Measurements from ENCODE around the gene FCRL2. TPM values are rescaled to one million over a fixed set of nuclear protein-coding genes. Genes with fewer than 3 reads are reported as not detected.

Gene FCRL2
- total RNA-seq, 4 donors from 2014 or later = 0.27 TPM; not detected in 3

- 50 to 60% methylated on average over 1 to 3 of the region's 4 CpGs for WGBS, 2 donors (ENCODE audit: low coverage in 1 of 2)
- Histone ChIP-seq H3K9me3 (no peaks in the 10 kb centered on the region), H3K27ac (no peak overlapping the region), H3K4me3 (no peak overlapping the region), H3K27me3 (peaks cover 13% of the 10 kb centered on the region), H3K4me1 (no peaks in the 10 kb centered on the region), H3K36me3 (no peaks in the 10 kb centered on the region)
- ATAC-seq = no peak
- TF ChIP-seq POLR2AphosphoS5 (IDR thresholded peaks at IDR 0.05) = no peak
- TF ChIP-seq EP300 (IDR thresholded peaks at IDR 0.05) = no peak
- TF ChIP-seq, protein P1, sequence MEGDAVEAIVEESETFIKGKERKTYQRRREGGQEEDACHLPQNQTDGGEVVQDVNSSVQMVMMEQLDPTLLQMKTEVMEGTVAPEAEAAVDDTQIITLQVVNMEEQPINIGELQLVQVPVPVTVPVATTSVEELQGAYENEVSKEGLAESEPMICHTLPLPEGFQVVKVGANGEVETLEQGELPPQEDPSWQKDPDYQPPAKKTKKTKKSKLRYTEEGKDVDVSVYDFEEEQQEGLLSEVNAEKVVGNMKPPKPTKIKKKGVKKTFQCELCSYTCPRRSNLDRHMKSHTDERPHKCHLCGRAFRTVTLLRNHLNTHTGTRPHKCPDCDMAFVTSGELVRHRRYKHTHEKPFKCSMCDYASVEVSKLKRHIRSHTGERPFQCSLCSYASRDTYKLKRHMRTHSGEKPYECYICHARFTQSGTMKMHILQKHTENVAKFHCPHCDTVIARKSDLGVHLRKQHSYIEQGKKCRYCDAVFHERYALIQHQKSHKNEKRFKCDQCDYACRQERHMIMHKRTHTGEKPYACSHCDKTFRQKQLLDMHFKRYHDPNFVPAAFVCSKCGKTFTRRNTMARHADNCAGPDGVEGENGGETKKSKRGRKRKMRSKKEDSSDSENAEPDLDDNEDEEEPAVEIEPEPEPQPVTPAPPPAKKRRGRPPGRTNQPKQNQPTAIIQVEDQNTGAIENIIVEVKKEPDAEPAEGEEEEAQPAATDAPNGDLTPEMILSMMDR (IDR thresholded peaks at IDR 0.05) = no peak
- TF ChIP-seq POLR2A (IDR thresholded peaks at IDR 0.05) = no peak
These were observed 79.8 kb downstream of the FCRL2 start for GRCh38 chr1:157696966-157697628.

Other genes with a start within 250 kb of the FCRL2 start
- under 1 TPM in 2 of 4 donors, not detected in 2; 0.05 to 0.13 TPM for gene FCRL5, start 224.6 kb downstream of the FCRL2 start, total RNA-seq
- gene FCRL4, start 179.0 kb downstream of the FCRL2 start, total RNA-seq = under 1 TPM in 1 of 4 donors, not detected in 3; 0.35 TPM
- gene FCRL3, start 76.4 kb downstream of the FCRL2 start, total RNA-seq = under 1 TPM in 2 of 4 donors, not detected in 2; 0.12 to 0.35 TPM
- 1 to 10 TPM in 1 of 4 donors, not detected in 3; 1.2 TPM for gene FCRL1, start 43.0 kb upstream of the FCRL2 start, total RNA-seq
- under 1 TPM in 1 of 4 donors, not detected in 3; 0.40 TPM for gene CD5L, start 64.7 kb upstream of the FCRL2 start, total RNA-seq
- gene KIRREL1, start 216.5 kb upstream of the FCRL2 start, total RNA-seq = 10 to 100 TPM; 43.1 to 73.1 (median 48.1) TPM